ENCODE results near the gene LYPD6.
A peak's percentile ranks its signal among the peaks of the same experiment; 100 is the strongest.
"Not testable (repeated sequence)": the region's sequence is repeated elsewhere in the genome, so short reads cannot be mapped to it uniquely, and the experiment has no call there.

Gene LYPD6

DNA sequence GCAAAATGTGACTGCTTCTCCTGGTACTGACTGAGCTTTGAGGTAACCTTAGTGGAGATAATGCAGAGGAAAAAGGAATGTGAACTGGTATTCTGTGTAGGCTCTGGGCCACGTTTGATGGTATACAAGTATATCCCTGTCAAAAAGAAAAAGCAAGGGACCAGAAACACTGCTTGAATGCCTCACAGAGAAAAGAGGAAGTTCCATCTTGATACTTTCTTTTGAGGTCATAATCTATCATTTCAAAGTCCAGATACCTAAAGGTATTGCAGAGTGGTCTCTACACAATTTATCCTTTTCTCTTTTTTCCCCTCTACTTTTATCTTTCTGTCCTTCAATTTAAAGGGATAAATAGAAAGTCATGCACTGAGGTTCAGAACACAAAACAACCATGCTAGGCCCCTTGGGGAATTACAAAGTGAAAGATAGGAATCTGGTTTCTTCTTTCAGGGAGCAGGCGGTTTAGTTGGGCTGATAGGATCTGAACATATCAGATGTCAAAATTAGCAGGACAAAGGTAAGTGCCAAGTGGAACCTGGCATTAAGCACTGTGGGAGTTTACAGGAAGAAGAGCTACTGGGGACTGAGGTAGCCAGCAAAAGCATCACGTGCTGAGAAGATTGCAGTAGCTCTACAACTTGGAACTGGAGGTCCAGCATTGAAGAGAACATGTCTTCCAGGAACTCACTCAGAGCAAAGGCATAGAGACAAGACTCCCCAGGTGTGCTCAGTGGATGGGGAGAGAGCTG lies 121.2 kb downstream of the LYPD6 start:
- DNase-seq (ENCODE audit: low read depth): no peak

DNA sequence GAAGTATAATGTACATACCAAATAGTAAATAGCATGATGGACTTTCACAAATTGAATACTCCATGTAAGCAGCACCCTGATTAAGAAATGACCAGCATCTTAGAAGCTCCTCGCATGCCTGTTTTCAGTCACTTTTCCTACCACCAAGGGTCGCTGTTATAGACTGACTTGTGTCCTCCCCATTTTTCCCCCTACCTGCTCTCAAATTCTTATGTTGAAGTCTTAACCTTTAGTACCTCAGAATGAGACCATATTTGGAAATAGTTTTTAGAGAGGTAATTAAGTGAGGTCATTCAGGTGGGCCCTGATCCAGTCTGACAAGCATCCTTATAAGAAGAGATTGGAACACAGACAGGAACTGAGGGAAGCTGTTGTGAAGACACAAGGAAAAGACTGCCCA lies 125.9 kb downstream of the LYPD6 start:
- no peak for DNase-seq (ENCODE audit: low read depth)

- no peak for DNase-seq (ENCODE audit: low read depth)
These were observed 128.1 kb downstream of the LYPD6 start for GRCh38 chr2:149458502-149458901.

GRCh38 chr2:149463328-149464002 lies 133.1 kb downstream of the LYPD6 start:
- no peak for DNase-seq (ENCODE audit: low read depth)

GRCh38 chr2:149464396-149464795 lies 134.0 kb downstream of the LYPD6 start:
- DNase-seq (ENCODE audit: low read depth): no peak

GRCh38 chr2:149465873-149466272 lies 135.5 kb downstream of the LYPD6 start:
- DNase-seq (ENCODE audit: low read depth): no peak

DNA sequence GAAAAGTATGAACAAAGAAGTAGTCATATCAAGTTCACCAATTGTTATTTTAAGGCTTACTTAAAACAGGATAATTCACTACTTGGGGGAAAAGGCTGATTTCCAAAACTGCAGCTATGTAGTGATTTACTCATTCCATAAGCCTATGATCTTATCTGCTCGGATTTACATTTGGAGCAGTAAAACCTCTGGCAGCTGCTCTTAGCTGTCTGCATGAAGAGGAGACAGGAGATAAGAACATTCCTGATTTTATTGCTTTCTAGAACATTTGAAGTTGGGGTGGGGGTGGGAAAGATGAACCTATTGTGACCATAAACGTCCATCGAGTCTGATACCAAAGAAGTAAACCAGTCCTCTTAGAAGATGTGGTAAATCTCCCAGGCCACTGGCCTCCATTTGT lies 136.2 kb downstream of the LYPD6 start:
- peak; percentile 34 for DNase-seq (ENCODE audit: low read depth)

DNA sequence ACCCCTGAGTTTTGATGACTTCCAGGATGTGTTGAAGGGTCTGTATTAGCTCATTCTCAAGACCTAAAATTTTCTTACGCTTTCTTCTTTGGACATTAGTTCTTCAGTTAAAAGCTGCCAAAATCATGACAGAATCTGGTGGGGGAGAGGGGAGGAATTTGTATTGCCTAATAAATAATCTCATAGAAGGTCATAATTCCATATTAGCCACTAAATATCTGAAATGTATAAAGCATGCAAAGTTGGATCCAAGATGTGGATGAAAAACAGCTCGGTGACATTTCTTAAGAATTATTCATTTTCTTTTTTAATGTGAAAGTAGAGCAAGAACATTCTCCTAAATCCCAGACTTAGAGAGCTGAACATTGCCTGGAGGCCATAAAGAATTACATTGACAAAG lies 137.0 kb downstream of the LYPD6 start:
- peak; percentile 6 for DNase-seq (ENCODE audit: low read depth)

- no peak for DNase-seq (ENCODE audit: low read depth)
These were observed 138.2 kb downstream of the LYPD6 start for GRCh38 chr2:149468636-149469035.

GRCh38 chr2:149470046-149470445 lies 139.7 kb downstream of the LYPD6 start:
- DNase-seq (ENCODE audit: low read depth): no peak

- DNase-seq (ENCODE audit: low read depth): no peak
These were observed 142.0 kb downstream of the LYPD6 start for GRCh38 chr2:149472413-149472812.

DNA sequence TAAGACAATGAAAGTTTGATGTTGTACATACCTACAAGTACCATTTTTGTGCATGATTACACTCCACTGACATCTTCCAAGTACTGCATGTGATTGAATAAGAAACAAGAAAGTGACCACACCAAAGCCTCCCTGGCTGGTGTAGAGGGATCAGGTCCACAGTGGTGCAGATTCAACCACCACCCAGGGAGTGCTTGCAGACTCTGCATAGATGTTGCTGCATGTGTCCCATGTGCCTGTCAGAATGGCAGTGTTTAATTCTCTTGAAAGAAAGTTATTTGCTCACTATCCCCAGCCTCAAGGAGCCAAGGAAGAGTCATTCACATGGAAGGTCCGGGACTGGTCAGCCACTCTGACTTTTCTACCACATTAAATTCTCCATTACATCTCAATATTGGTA lies 142.7 kb downstream of the LYPD6 start:
- no peak for DNase-seq (ENCODE audit: low read depth)

- peak; percentile 48 for DNase-seq (ENCODE audit: low read depth)
These were observed 143.1 kb downstream of the LYPD6 start for GRCh38 chr2:149473521-149473920.

DNA sequence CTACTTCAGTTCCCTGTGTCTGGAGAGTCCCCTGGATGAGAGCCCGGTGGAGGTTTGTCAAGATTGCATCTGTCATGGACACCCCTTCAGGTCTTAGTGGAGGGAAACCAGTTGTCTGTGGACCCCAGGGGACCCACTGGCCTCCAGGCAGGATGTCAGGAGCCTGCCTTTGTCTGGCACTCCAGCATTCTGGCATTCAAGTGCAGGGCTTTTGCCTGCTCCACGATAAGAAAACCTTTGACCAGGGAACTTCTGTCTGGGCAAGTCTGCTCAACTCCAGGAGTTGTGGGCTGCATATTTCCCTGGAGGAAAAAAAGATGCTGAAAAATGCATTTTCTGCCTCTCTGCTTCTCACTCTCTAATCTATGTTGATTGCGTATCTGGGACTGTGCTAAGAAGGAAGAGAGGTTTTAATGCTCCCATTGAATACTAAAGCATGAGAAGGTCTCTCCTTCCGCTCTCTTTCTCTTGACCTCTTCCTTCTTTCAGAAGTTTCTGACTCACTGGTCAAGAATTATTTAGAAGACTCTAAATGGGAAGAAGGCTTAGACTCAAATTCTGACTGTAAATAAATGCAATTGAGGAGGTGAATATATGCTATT lies 152.7 kb downstream of the LYPD6 start:
- peak; percentile 43 for DNase-seq (ENCODE audit: low read depth)

GRCh38 chr2:149486664-149487063 lies 156.3 kb downstream of the LYPD6 start:
- DNase-seq (ENCODE audit: low read depth): no peak

- no peak for DNase-seq (ENCODE audit: low read depth)
These were observed 156.8 kb downstream of the LYPD6 start for GRCh38 chr2:149487189-149487588.

DNA sequence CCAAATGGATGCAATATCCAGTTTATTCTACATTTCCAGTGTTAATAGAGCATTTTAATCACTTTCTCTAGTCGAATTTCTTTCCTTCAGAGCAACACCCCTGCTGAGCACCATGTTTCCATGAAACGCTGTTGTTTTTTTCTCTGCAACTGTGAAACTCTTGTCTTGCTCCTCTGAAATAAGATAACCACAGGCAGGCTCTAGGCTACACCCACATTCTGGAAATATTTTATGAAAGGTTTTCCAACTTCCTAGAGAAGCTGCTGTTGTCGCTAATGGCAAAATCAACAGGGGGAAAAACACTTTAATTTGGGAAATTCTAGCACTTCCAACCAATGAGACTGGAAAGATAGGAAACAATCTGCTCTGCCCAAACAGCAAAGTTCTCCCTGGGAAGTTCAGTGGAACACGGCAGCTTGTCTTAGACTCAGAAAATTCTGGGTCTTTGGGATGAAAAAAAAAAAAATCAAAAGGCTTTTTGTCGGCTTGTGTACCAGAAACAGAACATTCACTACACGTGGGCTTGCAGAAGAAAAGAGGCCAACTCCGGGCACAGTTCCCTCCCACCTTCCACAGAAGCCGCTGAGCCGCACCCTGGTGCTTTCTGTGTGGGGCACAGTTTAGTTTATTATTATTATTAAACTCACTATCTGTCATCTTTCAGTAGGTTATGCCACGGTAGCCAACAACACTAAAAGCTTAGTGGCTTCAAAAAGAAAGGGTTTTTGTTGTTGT lies 158.5 kb downstream of the LYPD6 start:
- no peak for DNase-seq (ENCODE audit: low read depth)

- no peak for DNase-seq (ENCODE audit: low read depth)
These were observed 159.1 kb downstream of the LYPD6 start for GRCh38 chr2:149489452-149489851.

GRCh38 chr2:149490296-149490695 lies 159.9 kb downstream of the LYPD6 start:
- DNase-seq (ENCODE audit: low read depth): peak; percentile 15

DNA sequence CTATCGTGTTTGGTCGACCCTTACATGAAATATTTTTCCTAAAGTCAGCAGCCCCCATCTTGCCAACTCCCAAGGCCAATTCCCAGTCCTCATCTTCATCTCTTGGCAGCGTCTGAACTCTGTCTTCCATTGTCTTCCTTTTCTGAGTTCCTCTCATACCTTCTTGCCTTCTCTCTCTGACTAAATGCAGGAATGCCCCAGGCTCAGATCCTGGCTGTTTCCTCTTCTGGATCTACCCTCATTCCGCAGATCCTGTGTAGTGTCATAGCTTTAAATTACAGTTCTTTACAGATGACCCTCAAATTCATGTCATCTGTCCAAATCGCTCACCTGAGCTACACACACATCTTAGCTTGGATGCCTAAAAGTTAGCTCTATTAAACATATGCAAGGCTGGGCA lies 162.5 kb downstream of the LYPD6 start:
- no peak for DNase-seq (ENCODE audit: low read depth)

GRCh38 chr2:149499204-149499603 lies 168.8 kb downstream of the LYPD6 start:
- DNase-seq (ENCODE audit: low read depth): not testable (repeated sequence)

DNA sequence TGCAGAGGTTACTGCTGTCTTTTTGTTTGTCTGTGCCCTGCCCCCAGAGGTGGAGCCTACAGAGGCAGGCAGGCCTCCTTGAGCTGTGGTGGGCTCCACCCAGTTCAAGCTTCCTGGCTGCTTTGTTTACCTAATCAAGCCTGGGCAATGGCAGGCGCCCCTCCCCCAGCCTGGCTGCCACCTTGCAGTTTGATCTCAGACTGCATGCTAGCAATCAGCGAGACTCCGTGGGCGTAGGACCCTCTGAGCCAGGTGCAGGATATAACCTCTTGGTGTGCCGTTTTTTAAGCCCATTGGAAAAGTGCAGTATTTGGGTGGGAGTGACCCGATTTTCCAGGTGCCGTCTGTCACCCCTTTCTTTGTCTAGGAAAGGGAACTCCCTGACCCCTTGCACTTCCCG lies 176.4 kb downstream of the LYPD6 start:
- not testable (repeated sequence) for DNase-seq (ENCODE audit: low read depth)

DNA sequence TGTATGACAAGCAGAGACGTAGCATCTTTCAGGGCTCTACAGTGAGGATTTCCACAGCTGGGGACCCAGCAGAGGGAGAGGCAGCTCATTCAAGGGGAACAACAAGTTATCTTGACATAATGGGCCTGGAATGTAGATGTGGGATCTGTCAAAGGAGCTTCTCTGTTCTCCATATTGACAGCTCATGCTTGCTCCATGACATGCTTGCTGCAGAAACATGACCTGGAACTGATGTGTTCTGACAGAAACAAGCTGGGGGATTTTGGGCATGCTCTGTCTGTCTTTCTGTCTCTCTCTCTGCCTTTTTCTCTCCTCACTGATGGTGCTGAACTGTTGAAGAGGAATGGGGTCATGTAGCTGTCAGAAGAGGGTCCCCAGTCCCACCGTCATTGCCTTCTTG lies 177.6 kb downstream of the LYPD6 start:
- DNase-seq (ENCODE audit: low read depth): peak; percentile 2
